Panc1 (cell line): ENCODE data around the gene AIF1. TPM values are rescaled to one million over a fixed set of nuclear protein-coding genes. Genes with fewer than 3 reads are reported as not detected.

ENCODE experiments used
- ATAC-seq: fragments of 200-7000 bp; cut with Tn5 transposase; 2 replicates; pipeline ENCODE4 v1.9.1; 2020; ENCODE audit warnings: mild to moderate bottlenecking, moderate library complexity
- BruUV-seq: library from RNA; stranded (reverse); fragments of 400-500 nt; replicated peaks from 2 replicates; lab custom pipeline; 2021; lab: Mats Ljungman, UMichigan
- CTCF ChIA-PET: fragments of 300-600 bp; sonication (Branson Sonifier 250); formaldehyde crosslinking; loops from one replicate; lab custom pipeline; 2022; ENCODE audit warnings: antibody characterized with exemption; lab: Charles Lee
- POLR2A ChIA-PET: fragments of 300-600 bp; sonication (Branson Sonifier 250); formaldehyde crosslinking; loops from one replicate; lab custom pipeline; 2022; ENCODE audit warnings: antibody characterized with exemption; lab: Charles Lee
- DNase-seq: peaks from one replicate; pipeline ENCODE4 v3.0.0-alpha.2; 2010; ENCODE audit warnings: low read depth, low spot score
- H3K27ac ChIP-seq: 2 replicates; pipeline ENCODE4 v1.5.1; 2011; ENCODE audit warnings: mild to moderate bottlenecking, low read length, inconsistent platforms
- H3K27me3 ChIP-seq: fragments of 200-500 bp; sonication (Bioruptor generic); 2 replicates; pipeline ENCODE4 v1.6.0; 2014; ENCODE audit warnings: low read length, inconsistent platforms; ENCODE audit not compliant: control insufficient read depth, insufficient read depth
- H3K36me3 ChIP-seq: fragments of 200-500 bp; sonication (Bioruptor generic); 2 replicates; pipeline ENCODE4 v1.5.1; 2014; ENCODE audit warnings: inconsistent platforms, mild to moderate bottlenecking, low read length, moderate library complexity; ENCODE audit not compliant: control insufficient read depth, insufficient read depth
- H3K4me1 ChIP-seq: 2 replicates; pipeline ENCODE4 v1.5.1; 2011; ENCODE audit warnings: inconsistent platforms, mild to moderate bottlenecking, low read length, moderate library complexity; ENCODE audit not compliant: control insufficient read depth, insufficient read depth
- H3K4me3 ChIP-seq, 2 experiments: 2 replicates each; pipeline ENCODE4 v1.5.1; 2011 to 2012; ENCODE audit warnings: low read depth in 2 of 2, low read length in 2 of 2, mild to moderate bottlenecking in 2 of 2, inconsistent platforms in 1 of 2, moderate library complexity in 1 of 2
- H3K9me3 ChIP-seq: fragments of 200-500 bp; sonication (Bioruptor generic); 2 replicates; pipeline ENCODE4 v1.5.1; 2014; ENCODE audit warnings: low read depth, mild to moderate bottlenecking, inconsistent platforms, low read length, moderate library complexity; ENCODE audit not compliant: control insufficient read depth, insufficient read depth
- POLR2AphosphoS5 ChIP-seq: IDR thresholded peaks from 2 replicates; pipeline ENCODE4 v1.6.1; 2012; ENCODE audit warnings: mild to moderate bottlenecking, low read depth, low read length, moderate library complexity
- SIN3A ChIP-seq: IDR thresholded peaks from 2 replicates; pipeline ENCODE4 v1.6.1; 2012; ENCODE audit warnings: low read depth, mild to moderate bottlenecking, low read length, moderate library complexity, borderline replicate concordance; ENCODE audit not compliant: insufficient read depth
- TCF7L2 ChIP-seq: IDR thresholded peaks from 2 replicates; pipeline ENCODE4 v1.6.1; 2011; ENCODE audit warnings: mild to moderate bottlenecking, low read depth, low read length, inconsistent platforms
- in situ Hi-C: cut with HindIII; loops from 2 replicates; pipeline ENCODE4 v1.10.0; 2016; ENCODE audit warnings: low sequenced_read_pairs, low pct_unique_long_range_greater_than_20kb
- intact Hi-C: fragments of 100-400 bp; cut with micrococcal nuclease; formaldehyde crosslinking; loops from one replicate; pipeline ENCODE4 v1.10.0; 2022; ENCODE audit not compliant: unreplicated experiment
- total RNA-seq: library from RNA; stranded (reverse); gene quantifications from one replicate; pipeline ENCODE4 v1.2.1, GENCODE V29; 2021; ENCODE audit not compliant: unreplicated experiment
- TF ChIP-seq, protein P1 (sequence below): fragments of 450-650 bp; IDR thresholded peaks from 2 replicates; pipeline ENCODE4 v1.5.1; 2017; ENCODE audit warnings: mild to moderate bottlenecking
- TF ChIP-seq, protein P2 (sequence below), 2 experiments: IDR thresholded peaks; 2 replicates each; pipeline ENCODE4 v1.6.1; 2011 to 2012; ENCODE audit warnings: low read depth in 2 of 2, control low read depth in 1 of 2, low read length in 1 of 2, mild to moderate bottlenecking in 1 of 2, moderate library complexity in 1 of 2; ENCODE audit not compliant: insufficient read depth in 1 of 2

Gene AIF1
- total RNA-seq, 1 experiment from 2014 or later, result 0.44 TPM

- CTCF ChIA-PET, result interaction anchor here (0.6 kb wide), 1 partner anchor 11 kb away, joined by 3 read pairs; no protein-coding TSS in a partner anchor
- ATAC-seq (no peak), DNase-seq (no peak)
- intact Hi-C loops, result no loop called here
- BruUV-seq, result no TSS peak
- TF ChIP-seq SIN3A (no peak), TCF7L2 (no peak), POLR2AphosphoS5 (no peak)
- TF ChIP-seq, protein P1, sequence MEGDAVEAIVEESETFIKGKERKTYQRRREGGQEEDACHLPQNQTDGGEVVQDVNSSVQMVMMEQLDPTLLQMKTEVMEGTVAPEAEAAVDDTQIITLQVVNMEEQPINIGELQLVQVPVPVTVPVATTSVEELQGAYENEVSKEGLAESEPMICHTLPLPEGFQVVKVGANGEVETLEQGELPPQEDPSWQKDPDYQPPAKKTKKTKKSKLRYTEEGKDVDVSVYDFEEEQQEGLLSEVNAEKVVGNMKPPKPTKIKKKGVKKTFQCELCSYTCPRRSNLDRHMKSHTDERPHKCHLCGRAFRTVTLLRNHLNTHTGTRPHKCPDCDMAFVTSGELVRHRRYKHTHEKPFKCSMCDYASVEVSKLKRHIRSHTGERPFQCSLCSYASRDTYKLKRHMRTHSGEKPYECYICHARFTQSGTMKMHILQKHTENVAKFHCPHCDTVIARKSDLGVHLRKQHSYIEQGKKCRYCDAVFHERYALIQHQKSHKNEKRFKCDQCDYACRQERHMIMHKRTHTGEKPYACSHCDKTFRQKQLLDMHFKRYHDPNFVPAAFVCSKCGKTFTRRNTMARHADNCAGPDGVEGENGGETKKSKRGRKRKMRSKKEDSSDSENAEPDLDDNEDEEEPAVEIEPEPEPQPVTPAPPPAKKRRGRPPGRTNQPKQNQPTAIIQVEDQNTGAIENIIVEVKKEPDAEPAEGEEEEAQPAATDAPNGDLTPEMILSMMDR, result no peak; the same call in 1 of the 2 replicates
- TF ChIP-seq, protein P2, sequence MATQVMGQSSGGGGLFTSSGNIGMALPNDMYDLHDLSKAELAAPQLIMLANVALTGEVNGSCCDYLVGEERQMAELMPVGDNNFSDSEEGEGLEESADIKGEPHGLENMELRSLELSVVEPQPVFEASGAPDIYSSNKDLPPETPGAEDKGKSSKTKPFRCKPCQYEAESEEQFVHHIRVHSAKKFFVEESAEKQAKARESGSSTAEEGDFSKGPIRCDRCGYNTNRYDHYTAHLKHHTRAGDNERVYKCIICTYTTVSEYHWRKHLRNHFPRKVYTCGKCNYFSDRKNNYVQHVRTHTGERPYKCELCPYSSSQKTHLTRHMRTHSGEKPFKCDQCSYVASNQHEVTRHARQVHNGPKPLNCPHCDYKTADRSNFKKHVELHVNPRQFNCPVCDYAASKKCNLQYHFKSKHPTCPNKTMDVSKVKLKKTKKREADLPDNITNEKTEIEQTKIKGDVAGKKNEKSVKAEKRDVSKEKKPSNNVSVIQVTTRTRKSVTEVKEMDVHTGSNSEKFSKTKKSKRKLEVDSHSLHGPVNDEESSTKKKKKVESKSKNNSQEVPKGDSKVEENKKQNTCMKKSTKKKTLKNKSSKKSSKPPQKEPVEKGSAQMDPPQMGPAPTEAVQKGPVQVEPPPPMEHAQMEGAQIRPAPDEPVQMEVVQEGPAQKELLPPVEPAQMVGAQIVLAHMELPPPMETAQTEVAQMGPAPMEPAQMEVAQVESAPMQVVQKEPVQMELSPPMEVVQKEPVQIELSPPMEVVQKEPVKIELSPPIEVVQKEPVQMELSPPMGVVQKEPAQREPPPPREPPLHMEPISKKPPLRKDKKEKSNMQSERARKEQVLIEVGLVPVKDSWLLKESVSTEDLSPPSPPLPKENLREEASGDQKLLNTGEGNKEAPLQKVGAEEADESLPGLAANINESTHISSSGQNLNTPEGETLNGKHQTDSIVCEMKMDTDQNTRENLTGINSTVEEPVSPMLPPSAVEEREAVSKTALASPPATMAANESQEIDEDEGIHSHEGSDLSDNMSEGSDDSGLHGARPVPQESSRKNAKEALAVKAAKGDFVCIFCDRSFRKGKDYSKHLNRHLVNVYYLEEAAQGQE (IDR thresholded peaks at IDR 0.05; ENCODE audit: insufficient read depth in 1 of 2, low read depth in 2 of 2, low read length in 1 of 2), result no peak
- Histone ChIP-seq H3K4me3 (no peak overlapping the region), H3K9me3 (no peaks in the 10 kb centered on the region), H3K27me3 (no peaks in the 10 kb centered on the region), H3K27ac (no peak overlapping the region), H3K4me1 (peaks cover 3% of the 10 kb centered on the region; the same call in 1 of the 2 replicates), H3K36me3 (no peaks in the 10 kb centered on the region)
- in situ Hi-C loops, result no loop called here
- POLR2A ChIA-PET, result no interaction called here
Measured at GRCh38 chr6:31585491-31585890, 29.5 kb upstream of the AIF1 start.

DNA sequence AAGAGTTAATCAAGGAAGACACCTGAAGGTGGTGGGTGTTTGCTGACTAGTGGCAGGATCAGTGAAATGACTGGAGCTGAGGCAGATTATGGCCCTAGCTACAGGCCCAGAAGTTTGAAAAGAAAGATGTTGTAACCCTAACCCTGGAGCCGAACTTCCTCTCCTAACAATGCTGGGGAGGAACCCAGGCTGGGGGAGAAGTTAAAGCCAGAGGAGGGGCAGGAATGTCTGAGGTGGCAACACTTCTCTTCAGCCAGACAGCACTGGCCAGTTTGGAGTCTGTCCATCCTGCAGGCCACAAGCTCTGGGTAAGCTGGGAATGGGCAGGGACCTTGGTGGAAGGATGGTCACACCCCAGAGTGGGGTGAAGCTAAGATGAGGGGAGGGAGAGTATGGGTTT is 29.0 kb upstream of the AIF1 start, which contains the start of gene LST1:
TSS of gene LST1 (plus strand) at position 270 of the 400 bp plus-strand sequence. CDS start 1,023 bp downstream, outside the sequence.
- H3K4me3 ChIP-seq, result no peak within 1 kb of the TSS

More for the DNA sequence above, 29.0 kb upstream of the AIF1 start, which contains the start of gene LST1:
- Histone ChIP-seq H3K9me3 (no peaks in the 10 kb centered on the region), H3K27ac (no peak within 1 kb of the TSS), H3K36me3 (no peaks in the 10 kb centered on the region), H3K4me1 (0 out of 2 replicates have a peak, but pooled peaks cover 3% of the 10 kb centered on the region), H3K27me3 (no peaks in the 10 kb centered on the region)
- ChIA-PET POLR2A (no interaction called here), CTCF (interaction anchor here (0.6 kb wide), 1 partner anchor 12 kb away, joined by 3 read pairs; no protein-coding TSS in a partner anchor)
- ATAC-seq, result no peak
- in situ Hi-C loops (no loop called here), intact Hi-C loops (no loop called here)
- BruUV-seq, result no TSS peak
- no peak for DNase-seq
- TF ChIP-seq POLR2AphosphoS5, result no peak
- TF ChIP-seq, protein P2 (IDR thresholded peaks at IDR 0.05; ENCODE audit: insufficient read depth in 1 of 2, low read depth in 2 of 2, low read length in 1 of 2), result no peak
- TF ChIP-seq, protein P1, result no peak
- TF ChIP-seq TCF7L2, result no peak
